ENCODE measurements around the gene LAMC1. TPM values are rescaled to one million over a fixed set of nuclear protein-coding genes. Genes with fewer than 3 reads are reported as not detected.

LAMC1 gene
- total RNA-seq, 2 experiments from 2014 or later: not detected

DNA sequence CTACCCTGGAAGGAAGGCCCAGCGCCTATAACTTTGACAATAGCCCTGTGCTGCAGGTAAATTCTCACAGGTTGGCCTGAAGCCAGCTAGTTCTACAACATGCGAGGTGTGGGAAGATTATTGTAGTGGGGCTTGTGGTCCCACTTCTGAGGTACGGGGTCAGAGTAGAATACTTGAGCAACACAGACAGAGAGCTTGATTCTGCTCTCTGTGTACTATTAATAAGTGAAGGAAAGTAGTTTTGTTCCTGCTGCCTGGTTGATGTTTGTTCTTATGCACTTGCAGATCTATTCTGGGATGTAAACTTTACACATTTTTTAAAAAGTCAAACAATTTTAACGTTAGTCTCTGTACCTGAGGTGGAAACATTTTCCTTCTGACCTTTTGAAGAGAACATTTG is 80.4 kb downstream of the LAMC1 start:
- no peak for ATAC-seq (ENCODE audit: poor library complexity)
- Mint-ChIP-seq H3K27me3 (peaks cover 25% of the 10 kb centered on the region), H3K4me3 (no peak overlapping the region), H3K36me3 (ENCODE audit: low read depth) (no peaks in the 10 kb centered on the region), H3K27ac (no peak overlapping the region), H3K9me3 (no peaks in the 10 kb centered on the region), H3K4me1 (ENCODE audit: low read depth) (no peaks in the 10 kb centered on the region)
- POLR2A ChIA-PET: no interaction called here
- DNase-seq: no peak
- Histone ChIP-seq H3K4me3 (ENCODE audit: low read length) (no peak overlapping the region), H3K27me3 (ENCODE audit: control insufficient read depth in 1 of 2, insufficient read depth in 2 of 2, low read length in 2 of 2) (no peaks in the 10 kb centered on the region), H3K9me3 (ENCODE audit: control insufficient read depth in 1 of 2, insufficient read depth in 1 of 2, low read length in 2 of 2) (no peaks in the 10 kb centered on the region), H3K4me1 (ENCODE audit: insufficient read depth, low read length) (no peaks in the 10 kb centered on the region), H3K27ac (ENCODE audit: low read depth in 1 of 2, low read length in 2 of 2) (no peak overlapping the region), H3K36me3 (ENCODE audit: insufficient read depth, low read length) (no peaks in the 10 kb centered on the region)
- TF ChIP-seq, protein P1, sequence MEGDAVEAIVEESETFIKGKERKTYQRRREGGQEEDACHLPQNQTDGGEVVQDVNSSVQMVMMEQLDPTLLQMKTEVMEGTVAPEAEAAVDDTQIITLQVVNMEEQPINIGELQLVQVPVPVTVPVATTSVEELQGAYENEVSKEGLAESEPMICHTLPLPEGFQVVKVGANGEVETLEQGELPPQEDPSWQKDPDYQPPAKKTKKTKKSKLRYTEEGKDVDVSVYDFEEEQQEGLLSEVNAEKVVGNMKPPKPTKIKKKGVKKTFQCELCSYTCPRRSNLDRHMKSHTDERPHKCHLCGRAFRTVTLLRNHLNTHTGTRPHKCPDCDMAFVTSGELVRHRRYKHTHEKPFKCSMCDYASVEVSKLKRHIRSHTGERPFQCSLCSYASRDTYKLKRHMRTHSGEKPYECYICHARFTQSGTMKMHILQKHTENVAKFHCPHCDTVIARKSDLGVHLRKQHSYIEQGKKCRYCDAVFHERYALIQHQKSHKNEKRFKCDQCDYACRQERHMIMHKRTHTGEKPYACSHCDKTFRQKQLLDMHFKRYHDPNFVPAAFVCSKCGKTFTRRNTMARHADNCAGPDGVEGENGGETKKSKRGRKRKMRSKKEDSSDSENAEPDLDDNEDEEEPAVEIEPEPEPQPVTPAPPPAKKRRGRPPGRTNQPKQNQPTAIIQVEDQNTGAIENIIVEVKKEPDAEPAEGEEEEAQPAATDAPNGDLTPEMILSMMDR (IDR thresholded peaks at IDR 0.05): no peak
- CTCF ChIA-PET: no interaction called here
- intact Hi-C loops (cut with DNase I, micrococcal nuclease): no loop called here

DNA sequence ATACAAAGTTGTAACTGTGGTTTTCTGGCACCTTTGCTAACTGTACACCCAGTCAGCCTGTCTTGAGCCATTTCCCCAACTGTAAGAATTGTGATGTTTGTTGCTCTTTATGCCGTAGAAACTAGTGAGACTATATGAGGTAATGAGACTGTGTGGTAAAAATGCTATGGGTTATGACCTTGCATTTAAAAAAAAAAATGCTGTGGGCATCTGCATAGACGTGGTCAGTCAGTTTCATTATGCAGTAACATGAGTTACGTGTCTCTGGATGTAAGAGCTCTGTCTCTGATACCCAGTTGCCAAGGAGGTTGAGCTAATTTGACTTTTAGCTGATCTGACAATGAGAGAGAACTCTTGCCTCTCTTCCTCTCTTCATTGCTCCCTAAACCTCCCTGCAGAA is 82.2 kb downstream of the LAMC1 start:
- H3K9me3 ChIP-seq (ENCODE audit: control insufficient read depth in 1 of 2, insufficient read depth in 1 of 2, low read length in 2 of 2): no peaks in the 10 kb centered on the region
- no peaks in the 10 kb centered on the region for H3K36me3 ChIP-seq (ENCODE audit: insufficient read depth, low read length)
- Mint-ChIP-seq H3K9me3 (no peaks in the 10 kb centered on the region), H3K27ac (no peak overlapping the region), H3K4me1 (ENCODE audit: low read depth) (no peaks in the 10 kb centered on the region), H3K27me3 (peaks cover 29% of the 10 kb centered on the region), H3K36me3 (ENCODE audit: low read depth) (no peaks in the 10 kb centered on the region), H3K4me3 (no peak overlapping the region)
- ATAC-seq (ENCODE audit: poor library complexity): no peak
- POLR2A ChIA-PET: interaction anchor here (0.6 kb wide), 1 partner anchor 28 kb away, joined by 4 read pairs; no protein-coding TSS in a partner anchor
- CTCF ChIA-PET: no interaction called here
- intact Hi-C loops (cut with DNase I, micrococcal nuclease): no loop called here
- H3K27ac ChIP-seq (ENCODE audit: low read depth in 1 of 2, low read length in 2 of 2): no peak overlapping the region
- TF ChIP-seq, protein P1 (IDR thresholded peaks at IDR 0.05): no peak
- no peaks in the 10 kb centered on the region for H3K27me3 ChIP-seq (ENCODE audit: control insufficient read depth in 1 of 2, insufficient read depth in 2 of 2, low read length in 2 of 2)
- DNase-seq: no peak
- H3K4me3 ChIP-seq (ENCODE audit: low read length): no peak overlapping the region
- H3K4me1 ChIP-seq (ENCODE audit: insufficient read depth, low read length): no peaks in the 10 kb centered on the region

DNA sequence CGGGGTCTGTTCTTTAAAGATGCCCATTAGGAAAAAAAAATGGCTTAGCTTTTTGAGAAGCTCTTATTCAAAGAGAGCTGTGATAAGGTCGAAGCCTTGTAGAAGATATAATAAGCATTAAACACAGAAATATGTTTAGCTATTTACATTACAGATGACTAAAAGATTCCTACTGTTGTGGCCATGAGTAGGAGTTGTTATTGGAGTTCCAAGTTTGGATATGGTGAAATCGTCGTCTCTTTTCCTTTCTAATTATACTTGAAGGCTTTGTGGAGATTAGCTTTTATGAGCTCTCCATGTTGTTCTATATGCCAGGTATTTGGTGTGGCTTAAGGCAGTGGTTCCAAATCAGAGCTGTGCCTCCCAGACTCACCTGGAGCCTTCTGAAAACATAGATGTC is 82.9 kb downstream of the LAMC1 start:
- no peaks in the 10 kb centered on the region for H3K9me3 ChIP-seq (ENCODE audit: control insufficient read depth in 1 of 2, insufficient read depth in 1 of 2, low read length in 2 of 2)
- ChIA-PET CTCF (no interaction called here), POLR2A (interaction anchor here (0.5 to 0.6 kb wide), 2 partner anchors 28 to 38 kb away, joined by 3 to 4 read pairs; no protein-coding TSS in a partner anchor)
- H3K27ac Mint-ChIP-seq: no peak overlapping the region
- H3K27me3 Mint-ChIP-seq: peaks cover 29% of the 10 kb centered on the region
- TF ChIP-seq, protein P1 (IDR thresholded peaks at IDR 0.05): no peak
- no peak for DNase-seq
- no peaks in the 10 kb centered on the region for H3K4me1 Mint-ChIP-seq (ENCODE audit: low read depth)
- H3K4me3 Mint-ChIP-seq: no peak overlapping the region
- no peaks in the 10 kb centered on the region for H3K36me3 Mint-ChIP-seq (ENCODE audit: low read depth)
- no peak overlapping the region for H3K27ac ChIP-seq (ENCODE audit: low read depth in 1 of 2, low read length in 2 of 2)
- no peaks in the 10 kb centered on the region for H3K4me1 ChIP-seq (ENCODE audit: insufficient read depth, low read length)
- H3K4me3 ChIP-seq (ENCODE audit: low read length): no peak overlapping the region
- no peaks in the 10 kb centered on the region for H3K27me3 ChIP-seq (ENCODE audit: control insufficient read depth in 1 of 2, insufficient read depth in 2 of 2, low read length in 2 of 2)
- H3K36me3 ChIP-seq (ENCODE audit: insufficient read depth, low read length): no peaks in the 10 kb centered on the region
- no peaks in the 10 kb centered on the region for H3K9me3 Mint-ChIP-seq
- ATAC-seq (ENCODE audit: poor library complexity): no peak
- intact Hi-C loops (cut with DNase I, micrococcal nuclease): no loop called here

Data from CD4-positive, alpha-beta T cell (primary cell).